ENCODE results near the gene ALG9.
"Not testable (repeated sequence)": the region's sequence is repeated elsewhere in the genome, so short reads cannot be mapped to it uniquely, and the experiment has no call there.

Gene ALG9

DNA sequence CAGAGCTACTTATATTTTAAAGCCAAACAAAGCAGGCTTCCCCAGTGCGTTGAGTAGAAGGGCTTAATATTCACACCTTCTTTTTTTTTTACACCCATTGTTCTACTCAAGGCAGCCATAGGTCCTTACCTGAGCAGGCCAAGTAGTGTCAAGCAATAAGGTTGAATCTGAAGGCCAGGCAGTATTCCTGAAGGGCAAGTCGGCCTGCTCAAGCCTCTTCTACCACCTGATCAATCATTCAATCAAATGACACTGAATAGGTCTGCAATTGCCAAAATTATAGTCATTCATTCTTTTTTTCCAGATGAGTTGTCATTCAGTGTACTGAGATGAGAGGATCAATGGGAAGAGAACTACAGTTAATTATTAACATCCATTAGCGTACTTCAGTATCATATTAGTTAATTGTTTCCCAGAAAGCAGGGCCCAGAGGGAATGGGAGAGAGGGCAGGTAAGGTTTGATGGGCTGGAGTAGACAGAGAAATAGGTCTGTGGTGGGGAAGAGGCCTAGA is 93.3 kb downstream of the ALG9 start:
- CTCF ChIA-PET, result interaction anchor here (0.8 to 2.5 kb wide), 5 partner anchors 8 to 332 kb away, joined by 3 to 19 read pairs (median 6); partner anchors contain the start of gene SIK2
- TF ChIP-seq, protein P1, sequence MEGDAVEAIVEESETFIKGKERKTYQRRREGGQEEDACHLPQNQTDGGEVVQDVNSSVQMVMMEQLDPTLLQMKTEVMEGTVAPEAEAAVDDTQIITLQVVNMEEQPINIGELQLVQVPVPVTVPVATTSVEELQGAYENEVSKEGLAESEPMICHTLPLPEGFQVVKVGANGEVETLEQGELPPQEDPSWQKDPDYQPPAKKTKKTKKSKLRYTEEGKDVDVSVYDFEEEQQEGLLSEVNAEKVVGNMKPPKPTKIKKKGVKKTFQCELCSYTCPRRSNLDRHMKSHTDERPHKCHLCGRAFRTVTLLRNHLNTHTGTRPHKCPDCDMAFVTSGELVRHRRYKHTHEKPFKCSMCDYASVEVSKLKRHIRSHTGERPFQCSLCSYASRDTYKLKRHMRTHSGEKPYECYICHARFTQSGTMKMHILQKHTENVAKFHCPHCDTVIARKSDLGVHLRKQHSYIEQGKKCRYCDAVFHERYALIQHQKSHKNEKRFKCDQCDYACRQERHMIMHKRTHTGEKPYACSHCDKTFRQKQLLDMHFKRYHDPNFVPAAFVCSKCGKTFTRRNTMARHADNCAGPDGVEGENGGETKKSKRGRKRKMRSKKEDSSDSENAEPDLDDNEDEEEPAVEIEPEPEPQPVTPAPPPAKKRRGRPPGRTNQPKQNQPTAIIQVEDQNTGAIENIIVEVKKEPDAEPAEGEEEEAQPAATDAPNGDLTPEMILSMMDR (conservative IDR thresholded peaks at IDR 0.05; ENCODE audit: low read depth), result no peak
- POLR2A ChIA-PET (ENCODE audit: low non-redundant PET), result no interaction called here
- DNase-seq (ENCODE audit: low spot score), result no peak
- no peak overlapping the region for H3K27ac ChIP-seq

DNA sequence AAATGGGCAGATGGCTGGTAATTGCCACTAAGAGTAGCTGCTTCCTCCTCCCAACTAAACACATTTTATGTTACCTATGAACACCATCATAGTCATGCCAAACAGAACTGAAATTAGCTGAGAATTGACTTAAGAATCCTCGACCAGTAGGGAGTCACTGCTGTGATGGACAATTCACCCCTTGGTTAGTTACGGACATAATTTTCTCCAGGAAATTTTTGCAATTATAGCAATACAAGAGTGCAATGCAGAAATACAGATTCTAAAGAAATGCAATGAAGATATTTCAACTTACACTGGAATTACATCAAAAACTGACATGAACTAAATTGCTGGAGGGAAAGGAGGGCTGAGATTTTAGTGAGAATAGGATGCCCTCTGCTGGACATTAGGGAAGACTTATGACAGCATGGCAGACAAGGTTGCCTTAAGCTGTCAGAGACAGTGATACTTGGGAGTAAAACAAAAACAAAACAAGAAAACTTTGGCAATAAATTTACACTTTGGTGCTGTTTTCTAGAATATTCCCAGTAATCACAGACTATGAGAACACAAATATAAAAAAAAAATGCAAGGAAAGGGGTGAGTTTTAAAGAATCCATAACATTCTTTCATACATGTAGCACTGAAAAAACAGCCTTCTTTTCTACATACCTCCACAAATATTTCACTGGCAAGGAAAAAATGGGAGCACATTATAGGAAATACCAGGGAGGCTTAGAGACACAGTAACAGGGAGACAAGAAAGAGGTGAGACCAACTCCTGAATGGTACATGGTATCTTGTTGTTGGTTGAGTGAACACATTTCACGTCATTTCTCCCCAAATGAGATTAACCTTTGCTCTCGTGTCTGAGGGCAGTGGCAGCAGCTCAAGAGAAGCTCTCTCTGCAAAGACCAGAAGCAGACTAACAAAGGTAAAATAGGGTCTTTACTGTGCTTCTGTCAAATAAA is 94.0 kb downstream of the ALG9 start:
- no peak overlapping the region for H3K27ac ChIP-seq
- ChIA-PET POLR2A (ENCODE audit: low non-redundant PET) (interaction anchor here (0.5 kb wide), 1 partner anchor 11 kb away, joined by 4 read pairs; the partner anchor contains the start of gene PPP2R1B), CTCF (interaction anchor here (0.6 to 2.5 kb wide), 14 partner anchors 8 to 981 kb away, joined by 3 to 19 read pairs (median 5); partner anchors contain the start of genes PPP2R1B and SIK2)
- DNase-seq (ENCODE audit: low spot score), result peak; percentile 57
- TF ChIP-seq, protein P1 (conservative IDR thresholded peaks at IDR 0.05; ENCODE audit: low read depth), result peak; percentile 79

DNA sequence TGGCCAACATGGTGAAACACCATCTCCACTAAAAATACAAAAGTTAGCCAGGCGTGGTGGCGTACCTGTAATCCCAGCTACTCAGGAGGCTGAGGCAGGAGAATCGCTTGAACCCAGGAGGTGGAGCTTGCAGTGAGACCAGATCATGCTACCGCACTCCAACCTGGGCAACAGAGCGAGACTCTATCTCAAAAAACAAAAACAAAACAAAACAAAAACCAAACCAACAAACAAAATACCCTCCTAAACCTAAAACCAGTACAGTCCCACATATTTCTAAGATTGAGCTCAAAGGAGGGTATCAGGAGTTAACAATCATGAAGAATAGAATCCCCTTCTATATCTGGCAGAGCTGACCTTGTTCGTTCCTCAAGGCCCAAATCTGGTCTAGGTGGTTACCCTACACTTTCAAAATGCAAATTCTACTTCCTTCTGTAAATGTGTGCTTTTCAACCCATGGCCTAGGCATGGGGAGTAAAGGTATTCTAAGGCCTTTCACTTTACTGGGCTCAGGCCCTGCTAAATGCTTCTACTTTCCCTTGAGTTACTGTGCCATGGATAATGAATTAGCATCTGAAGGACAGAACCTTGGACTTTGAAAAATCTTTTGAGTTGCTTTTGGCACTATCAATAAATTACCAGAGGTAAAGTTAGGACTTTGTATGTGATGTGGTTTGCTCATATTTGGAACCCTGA is 94.8 kb downstream of the ALG9 start:
- CTCF ChIA-PET, result interaction anchor here (0.6 to 2.5 kb wide), 7 partner anchors 8 to 190 kb away, joined by 3 to 19 read pairs (median 6); partner anchors contain the start of genes PPP2R1B and SIK2
- DNase-seq (ENCODE audit: low spot score), result no peak
- H3K27ac ChIP-seq, result no peak overlapping the region
- POLR2A ChIA-PET (ENCODE audit: low non-redundant PET), result interaction anchor here (0.5 kb wide), 1 partner anchor 10 kb away, joined by 4 read pairs; the partner anchor contains the start of gene PPP2R1B
- TF ChIP-seq, protein P1 (conservative IDR thresholded peaks at IDR 0.05; ENCODE audit: low read depth), result no peak

DNA sequence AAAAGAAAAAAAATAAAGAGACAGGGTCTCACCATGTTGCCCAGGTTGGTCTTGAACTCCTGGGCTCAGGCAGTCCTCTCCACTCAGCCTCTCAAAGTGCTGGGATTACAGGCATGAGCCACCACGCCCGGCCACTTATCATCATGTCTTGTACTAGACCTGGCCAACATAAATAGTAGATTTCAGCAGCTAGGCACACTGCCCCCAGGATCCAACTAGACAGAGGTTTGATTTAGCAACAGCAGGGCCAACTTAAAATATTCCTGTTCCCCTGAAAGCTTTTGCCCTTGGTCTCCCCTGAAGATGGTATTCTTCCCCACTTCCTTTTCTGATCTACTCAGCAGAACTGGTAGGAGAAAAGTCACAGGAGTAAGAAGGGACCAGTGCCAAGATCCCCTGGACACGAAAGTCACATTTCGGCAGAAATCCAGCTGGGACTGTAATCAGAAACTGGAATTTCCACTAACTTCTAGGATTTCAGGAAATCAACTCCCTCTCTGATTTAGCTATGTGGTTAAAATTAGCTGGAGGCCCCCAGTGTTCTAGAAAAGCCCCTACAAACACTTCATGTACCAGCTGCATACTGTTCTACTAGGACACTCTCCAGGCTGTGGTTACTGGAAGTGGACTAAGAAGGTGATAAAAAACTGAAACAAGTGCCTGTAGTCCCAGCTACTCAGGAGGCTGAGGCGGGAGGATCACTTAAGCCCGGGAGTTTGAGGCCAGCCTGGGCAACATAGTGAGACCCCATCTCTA is 96.2 kb downstream of the ALG9 start:
- TF ChIP-seq, protein P1 (conservative IDR thresholded peaks at IDR 0.05; ENCODE audit: low read depth), result no peak
- H3K27ac ChIP-seq, result no peak overlapping the region
- POLR2A ChIA-PET (ENCODE audit: low non-redundant PET), result no interaction called here
- CTCF ChIA-PET, result interaction anchor here (0.5 kb wide), 1 partner anchor 203 kb away, joined by 4 read pairs; no protein-coding TSS in a partner anchor
- DNase-seq (ENCODE audit: low spot score), result no peak

DNA sequence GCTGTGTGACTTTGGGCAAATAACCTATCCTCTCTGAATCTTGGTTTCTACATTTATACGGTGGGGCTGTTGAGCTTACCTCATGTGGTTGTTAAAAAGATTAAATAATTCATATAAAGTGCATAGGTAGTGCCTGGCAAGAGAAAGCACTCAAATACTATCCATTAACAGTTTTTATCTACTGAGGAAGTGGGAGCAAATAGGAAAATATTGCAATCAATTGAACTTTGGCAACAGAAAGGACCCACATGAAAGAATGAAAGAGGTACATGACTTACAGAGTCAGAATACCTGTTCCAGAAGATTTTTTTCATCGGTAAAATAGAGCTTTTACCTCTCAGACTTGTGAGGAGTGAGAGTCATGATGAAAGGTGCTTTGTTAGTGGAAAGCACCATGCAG is 98.8 kb downstream of the ALG9 start:
- TF ChIP-seq, protein P1 (conservative IDR thresholded peaks at IDR 0.05; ENCODE audit: low read depth), result no peak
- DNase-seq (ENCODE audit: low spot score), result no peak
- CTCF ChIA-PET, result no interaction called here
- H3K27ac ChIP-seq, result no peak overlapping the region
- POLR2A ChIA-PET (ENCODE audit: low non-redundant PET), result interaction anchor here (0.6 kb wide), 1 partner anchor 248 kb away, joined by 3 read pairs; no protein-coding TSS in a partner anchor

DNA sequence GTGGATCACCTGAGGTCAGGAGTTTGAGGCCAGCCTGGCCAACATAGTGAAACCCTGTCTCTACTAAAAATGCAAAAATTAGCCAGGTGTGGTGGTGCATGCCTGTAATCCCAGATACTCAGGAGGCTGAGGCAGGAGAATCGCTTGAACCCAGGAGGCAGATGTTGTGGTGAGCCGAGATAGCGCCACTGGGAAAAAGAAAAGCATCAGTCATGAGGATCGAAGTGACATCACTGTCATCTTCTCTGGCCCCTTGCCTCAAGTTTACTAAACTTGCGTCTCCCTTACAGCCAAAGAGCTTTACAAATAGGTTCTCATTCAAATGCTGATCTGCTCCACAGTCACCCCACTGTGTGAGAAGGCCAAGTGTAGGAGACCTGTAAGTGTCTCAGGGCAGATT is 100.2 kb downstream of the ALG9 start:
- POLR2A ChIA-PET (ENCODE audit: low non-redundant PET); H3K27ac ChIP-seq; DNase-seq (ENCODE audit: low spot score): not testable (repeated sequence)
- CTCF ChIA-PET, result interaction anchor here (0.5 kb wide), 1 partner anchor 113 kb away, joined by 3 read pairs; no protein-coding TSS in a partner anchor
